SK-N-MC (cell line): Measurements from ENCODE around the gene ANKFN1.

Source experiments
- EZH2 ChIP-seq: fragments of 200-600 bp; sonication (generic); IDR thresholded peaks from one replicate; pipeline ENCODE4 v1.6.1; 2017; ENCODE audit warnings: antibody characterized with exemption
- POLR2AphosphoS5 ChIP-seq: IDR thresholded peaks from 2 replicates; pipeline ENCODE4 v1.6.1; 2012; ENCODE audit warnings: mild to moderate bottlenecking, low read depth, low read length, borderline replicate concordance

DNA sequence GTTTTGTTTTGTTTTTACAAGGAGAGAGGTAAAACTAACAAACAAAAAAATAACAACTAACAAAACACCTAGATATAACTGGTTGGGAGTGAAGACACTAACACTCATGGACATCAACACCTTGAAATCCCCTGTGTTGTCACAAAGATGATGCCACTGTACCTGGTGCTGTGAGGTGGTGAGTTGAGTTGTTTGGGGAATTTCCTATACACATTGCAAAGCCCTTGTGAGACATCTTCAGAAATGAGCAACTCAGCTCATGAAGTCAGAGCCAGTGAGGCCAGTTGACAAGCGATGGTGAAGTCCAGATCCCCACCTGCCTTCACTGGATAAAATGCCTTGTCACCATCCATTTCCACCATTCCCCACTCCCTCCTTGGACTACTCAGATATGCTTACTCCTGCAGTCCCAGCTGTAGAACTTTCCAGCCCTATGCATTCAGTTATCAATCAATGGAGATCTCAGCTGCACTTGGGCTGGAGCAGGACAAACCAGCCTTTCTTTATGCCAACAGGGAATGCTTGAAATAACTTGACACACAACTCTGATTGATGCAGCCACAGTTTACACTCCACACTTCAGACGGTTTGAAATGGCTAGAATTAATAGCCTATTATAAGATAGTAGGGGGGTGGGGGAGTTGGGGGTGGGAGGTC lies 22.2 kb downstream of the ANKFN1 start:
- TF ChIP-seq EZH2: no peak
- no peak for TF ChIP-seq POLR2AphosphoS5
